NCI-H2107 treated with DMSO at 0.1 percent for 48 hours (cell line): ENCODE data around the gene MGLL.
A peak's percentile ranks its signal among the peaks of the same experiment; 100 is the strongest.

Experiments used
- DNase-seq: peaks from one replicate; lab custom pipeline; 2025; ENCODE audit not compliant: unreplicated experiment; lab: John Stamatoyannopoulos, UW

Gene MGLL

GRCh38 chr3:127743351-127744252, 78.7 kb downstream of the MGLL start:
- no peak for DNase-seq

- DNase-seq, result no peak
Measured at GRCh38 chr3:127742580-127742979, 79.7 kb downstream of the MGLL start.

- DNase-seq, result no peak
Measured at GRCh38 chr3:127741690-127742089, 80.6 kb downstream of the MGLL start.

- DNase-seq, result no peak
Measured at GRCh38 chr3:127741246-127741645, 81.1 kb downstream of the MGLL start.

- DNase-seq, result no peak
Measured at GRCh38 chr3:127740136-127740915, 82.0 kb downstream of the MGLL start.

- DNase-seq, result no peak
Measured at GRCh38 chr3:127739347-127740135, 82.8 kb downstream of the MGLL start.

DNA sequence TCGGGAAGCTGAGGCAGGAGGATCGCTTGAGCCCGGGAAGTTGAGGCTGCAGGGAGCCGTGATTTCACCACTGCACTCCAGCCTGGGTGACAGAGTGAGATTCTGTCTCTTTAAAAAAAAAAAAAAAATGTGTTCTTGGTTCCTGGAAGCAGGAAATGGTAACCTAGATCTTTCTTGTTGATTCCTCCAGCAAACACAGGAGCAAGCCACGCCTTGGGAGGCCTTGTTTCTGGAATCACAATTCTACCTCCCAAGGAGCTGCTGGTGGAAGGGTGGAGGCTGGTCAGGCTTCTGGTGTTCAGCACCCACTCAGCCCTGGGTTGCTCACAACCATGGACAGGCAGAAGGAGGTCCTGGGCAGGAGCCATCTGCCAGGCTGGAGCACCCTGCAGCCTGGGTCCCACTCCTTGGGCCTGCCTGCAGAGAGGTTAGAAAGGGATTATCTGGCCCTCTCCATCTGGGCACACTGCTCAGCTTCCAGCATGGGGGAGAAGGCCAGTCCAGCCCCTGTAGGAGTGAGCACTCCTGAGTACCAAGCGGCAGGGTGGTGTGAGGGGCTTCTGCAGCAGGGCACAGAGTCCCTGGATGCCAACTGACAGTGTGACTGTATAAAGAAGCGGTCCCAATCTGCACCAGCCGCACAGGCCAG, 84.0 kb downstream of the MGLL start:
- no peak for DNase-seq

- no peak for DNase-seq
Measured at GRCh38 chr3:127736801-127737539, 85.3 kb downstream of the MGLL start.

- DNase-seq, result peak; percentile 69
Measured at GRCh38 chr3:127735767-127736693, 86.3 kb downstream of the MGLL start.

DNA sequence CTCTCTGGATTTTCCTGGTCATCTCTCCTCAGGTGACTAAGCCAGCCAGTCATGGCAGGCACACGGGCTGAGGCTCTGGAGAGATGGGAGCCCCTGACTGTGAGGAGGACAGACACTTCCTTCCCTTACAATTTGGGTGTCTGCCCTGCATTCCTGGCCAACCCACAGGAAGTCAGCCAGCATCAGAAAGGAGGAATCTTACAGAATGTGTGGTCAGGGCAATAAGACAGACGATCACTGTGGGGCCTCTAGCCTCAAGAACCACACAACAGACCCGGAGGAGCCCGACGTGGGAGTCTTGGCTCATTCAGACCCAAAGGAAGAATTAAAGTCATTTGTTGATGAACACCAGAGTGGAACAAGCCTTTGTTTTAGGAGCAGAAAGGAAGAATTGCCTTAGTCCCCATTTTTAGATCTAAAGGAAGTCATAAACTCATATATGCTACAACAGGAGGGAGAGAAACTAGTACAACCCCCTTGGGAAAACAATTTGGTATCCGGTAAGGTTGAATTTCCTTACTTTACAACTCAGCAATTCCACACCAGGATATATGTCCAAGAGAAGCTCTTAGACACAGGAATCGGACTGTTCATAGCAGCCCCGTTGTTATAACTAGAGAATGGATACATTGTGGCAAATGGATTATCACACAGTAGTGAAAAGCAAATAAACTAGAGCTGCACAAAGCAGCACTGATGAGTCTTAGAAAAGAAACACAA, 87.4 kb downstream of the MGLL start:
- no peak for DNase-seq

DNA sequence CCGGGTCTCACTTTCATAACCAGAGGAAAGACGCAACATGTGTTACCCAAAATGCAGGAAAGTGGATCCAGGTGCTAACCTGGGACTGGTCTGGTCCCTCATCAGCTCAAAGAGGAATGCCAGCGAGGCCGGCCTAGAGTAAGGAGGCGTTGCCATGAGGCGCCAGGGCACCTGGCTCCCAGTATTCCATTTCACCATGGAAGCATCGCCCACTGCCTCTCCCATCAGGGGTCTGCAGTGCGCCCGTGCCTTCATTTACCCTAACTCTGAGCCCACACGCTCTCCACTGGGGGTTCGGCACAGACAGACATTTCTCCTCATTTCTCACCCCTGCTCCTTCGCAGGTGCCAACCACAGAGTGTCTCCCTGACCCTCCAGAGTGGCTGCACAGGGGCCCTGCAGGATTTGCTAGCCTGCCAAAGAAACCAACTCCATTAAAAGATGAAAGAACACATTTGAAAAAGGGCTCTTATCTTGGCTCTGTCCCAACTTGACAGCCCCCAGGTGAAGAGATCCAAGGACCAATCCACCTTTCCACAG, 88.1 kb downstream of the MGLL start:
- DNase-seq, result no peak

DNA sequence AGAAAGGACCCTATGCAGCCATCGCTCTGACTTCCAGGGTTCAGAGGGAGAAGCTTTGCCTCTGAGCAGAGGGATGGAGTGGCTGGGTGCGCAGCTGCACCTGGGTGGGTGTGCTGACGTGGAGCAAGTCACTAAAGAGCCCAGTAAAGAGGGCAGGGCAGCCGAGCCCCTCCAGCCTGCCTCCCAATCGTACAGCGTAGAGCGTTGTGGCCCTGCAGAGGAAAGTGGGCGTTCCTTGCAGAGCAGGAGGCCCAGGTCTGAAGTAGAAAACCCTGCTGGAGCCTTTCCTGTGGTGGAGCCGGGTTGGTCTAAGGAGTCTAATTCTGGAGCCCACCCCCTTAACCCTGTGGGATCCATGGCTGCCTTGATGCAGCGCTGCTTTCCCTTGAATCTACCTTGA, 88.5 kb downstream of the MGLL start:
- no peak for DNase-seq

GRCh38 chr3:127732879-127733350, 89.4 kb downstream of the MGLL start:
- no peak for DNase-seq

DNA sequence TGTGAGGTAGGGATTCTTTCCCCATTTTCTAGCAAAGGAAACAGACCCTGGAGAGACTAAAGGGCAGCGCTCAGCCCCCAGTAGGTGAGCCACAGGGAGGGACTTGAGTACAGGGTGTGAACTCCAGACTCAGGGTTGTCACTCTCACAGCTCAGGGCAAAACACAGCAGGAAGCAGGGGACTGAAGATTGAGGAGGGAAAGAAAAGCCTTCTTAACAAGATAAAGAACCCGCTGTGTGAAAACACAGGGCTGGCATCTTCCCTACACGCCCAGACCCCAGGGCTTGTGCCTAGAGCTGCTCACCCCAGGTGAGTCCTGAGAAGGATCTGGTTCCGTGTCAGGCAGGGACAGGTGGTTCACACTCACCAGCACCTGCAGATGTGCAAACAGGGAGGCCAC, 90.0 kb downstream of the MGLL start:
- DNase-seq, result peak; percentile 37

GRCh38 chr3:127731546-127732289, 90.6 kb downstream of the MGLL start:
- DNase-seq, result no peak

DNA sequence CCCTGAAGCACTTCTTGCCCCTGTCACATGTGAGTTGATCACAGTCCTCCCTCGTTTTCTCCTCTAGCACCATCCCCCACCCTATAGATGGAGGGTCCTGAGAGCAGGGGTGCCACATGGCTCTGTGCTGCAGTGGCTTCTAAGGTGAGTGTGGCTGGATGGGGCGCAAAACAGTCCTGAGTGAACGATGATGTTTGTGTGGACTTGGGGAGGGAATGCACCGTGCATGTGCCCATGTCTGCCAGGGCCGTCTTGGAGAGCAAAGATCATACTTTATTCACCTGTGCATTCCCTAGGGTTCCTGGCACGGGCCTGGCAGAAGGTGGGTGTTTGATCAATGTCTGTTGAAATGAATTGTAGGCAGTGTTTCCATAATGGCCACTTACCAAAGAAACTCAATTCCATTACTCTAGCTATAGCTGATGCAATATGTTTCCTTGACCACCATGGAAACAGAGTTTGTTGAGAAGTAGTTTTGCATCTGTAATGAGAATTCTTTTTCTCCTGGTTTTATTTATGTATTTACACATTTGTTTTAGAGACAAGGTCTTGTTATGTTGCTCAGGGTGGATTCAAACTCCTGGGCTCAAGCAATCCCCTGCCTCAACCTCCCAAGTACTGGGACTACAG, 91.5 kb downstream of the MGLL start:
- no peak for DNase-seq

- DNase-seq, result no peak
Measured at GRCh38 chr3:127730171-127730570, 92.1 kb downstream of the MGLL start.
